ENCODE measurements around the gene NPAS2.

The NPAS2 gene

DNA sequence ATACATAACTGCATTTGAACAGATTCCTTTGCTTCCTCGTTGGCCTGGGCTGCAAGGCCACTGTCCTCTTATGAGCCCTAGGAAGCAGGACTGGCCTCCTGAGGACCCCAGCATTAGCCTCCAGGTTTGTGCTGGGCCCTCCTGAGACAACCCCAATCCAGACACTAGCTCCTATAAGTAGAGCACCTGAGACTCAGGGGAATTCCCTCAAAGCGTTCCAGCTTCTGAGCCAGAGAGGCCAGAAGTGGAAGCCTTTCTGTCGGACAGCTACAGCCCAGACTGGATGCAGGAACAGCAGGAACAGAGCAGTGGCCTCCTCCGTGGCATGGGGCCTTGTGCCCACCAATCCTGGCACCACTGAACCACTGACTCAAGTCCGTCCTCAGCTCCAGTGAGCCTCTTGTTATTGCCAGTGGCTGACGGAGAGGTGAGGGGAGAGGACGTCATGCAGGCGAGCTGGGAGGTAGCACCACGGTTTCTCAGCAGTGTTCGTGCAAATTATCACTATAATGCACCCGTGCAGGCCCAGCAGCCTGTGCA, 67.2 kb downstream of the NPAS2 start:
- no peak for DNase-seq

DNA sequence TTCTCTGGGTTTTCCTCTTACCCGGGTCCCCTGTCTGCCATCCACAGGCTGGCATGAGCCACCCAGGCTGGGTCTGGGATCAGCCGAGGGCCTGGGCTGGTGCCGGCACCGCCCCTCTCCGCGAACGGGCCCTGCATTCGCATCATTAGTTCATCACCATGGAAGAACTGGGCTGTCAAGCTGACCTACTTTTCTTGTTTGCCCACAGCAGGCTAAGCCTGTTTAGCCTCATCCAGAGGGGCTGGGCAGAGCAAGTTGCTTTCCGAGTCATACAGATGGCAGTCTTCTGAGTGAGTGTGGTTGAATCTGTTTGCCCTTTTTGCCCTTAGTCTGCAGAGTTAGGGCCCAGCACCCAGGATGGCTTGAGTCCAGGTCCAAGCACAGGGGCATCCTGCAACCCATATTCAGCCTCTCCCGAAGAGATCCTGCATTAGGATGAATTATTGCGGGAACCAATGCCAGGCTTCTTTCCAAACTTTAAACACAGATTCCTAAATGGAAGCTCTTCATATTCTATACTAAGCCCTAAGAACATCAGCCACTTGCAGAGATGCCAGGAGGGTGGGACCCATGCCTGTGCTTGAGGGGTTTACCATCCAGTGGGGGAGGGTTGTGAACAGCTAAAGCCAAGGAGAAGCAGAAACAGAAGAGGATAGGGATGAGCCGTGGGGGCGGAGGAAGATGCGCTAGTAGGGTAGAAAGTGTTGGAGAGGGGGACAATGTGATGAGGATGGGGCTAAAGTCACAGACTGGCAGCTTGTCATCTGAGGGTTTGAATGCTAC, 68.0 kb downstream of the NPAS2 start:
- no peak for DNase-seq

DNA sequence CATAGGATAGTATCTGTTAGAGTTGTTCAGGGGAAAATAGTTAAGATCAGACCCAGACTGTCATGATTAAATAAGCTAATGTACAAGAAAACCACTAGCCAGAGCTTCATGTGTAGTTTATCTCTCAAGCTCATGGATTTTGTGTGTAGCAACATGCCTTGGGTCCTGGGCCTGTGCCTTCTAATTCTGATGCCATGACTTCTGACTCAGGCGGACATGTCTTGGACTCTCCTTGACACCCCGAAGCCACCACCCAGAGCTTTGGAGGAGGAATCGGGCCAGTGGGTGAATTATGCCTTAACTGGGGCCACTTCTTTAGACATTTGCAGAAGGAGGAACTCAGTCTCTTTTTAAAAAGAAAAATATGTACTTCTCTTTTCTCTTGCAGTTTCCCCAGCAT, 68.7 kb downstream of the NPAS2 start:
- no peak for DNase-seq

DNA sequence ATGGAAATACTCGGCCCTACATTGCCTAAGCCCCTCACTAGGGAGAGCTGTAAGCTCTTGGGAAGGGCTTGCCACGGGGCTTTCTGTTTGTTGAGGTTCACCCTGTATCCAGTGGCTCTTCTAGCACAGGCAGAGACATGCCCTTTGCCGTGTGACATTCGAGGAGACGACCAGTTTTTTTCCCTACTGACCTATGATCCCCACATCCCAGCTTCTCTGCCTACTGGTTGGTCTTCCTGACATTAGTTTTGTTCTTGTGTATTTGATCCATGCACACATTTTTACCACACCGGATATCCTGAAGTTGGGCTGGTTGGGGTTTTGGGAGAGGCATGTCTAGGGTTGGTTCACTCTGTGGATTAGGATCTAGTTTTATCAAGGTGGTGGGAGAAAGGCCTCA, 69.3 kb downstream of the NPAS2 start:
- DNase-seq = no peak

DNA sequence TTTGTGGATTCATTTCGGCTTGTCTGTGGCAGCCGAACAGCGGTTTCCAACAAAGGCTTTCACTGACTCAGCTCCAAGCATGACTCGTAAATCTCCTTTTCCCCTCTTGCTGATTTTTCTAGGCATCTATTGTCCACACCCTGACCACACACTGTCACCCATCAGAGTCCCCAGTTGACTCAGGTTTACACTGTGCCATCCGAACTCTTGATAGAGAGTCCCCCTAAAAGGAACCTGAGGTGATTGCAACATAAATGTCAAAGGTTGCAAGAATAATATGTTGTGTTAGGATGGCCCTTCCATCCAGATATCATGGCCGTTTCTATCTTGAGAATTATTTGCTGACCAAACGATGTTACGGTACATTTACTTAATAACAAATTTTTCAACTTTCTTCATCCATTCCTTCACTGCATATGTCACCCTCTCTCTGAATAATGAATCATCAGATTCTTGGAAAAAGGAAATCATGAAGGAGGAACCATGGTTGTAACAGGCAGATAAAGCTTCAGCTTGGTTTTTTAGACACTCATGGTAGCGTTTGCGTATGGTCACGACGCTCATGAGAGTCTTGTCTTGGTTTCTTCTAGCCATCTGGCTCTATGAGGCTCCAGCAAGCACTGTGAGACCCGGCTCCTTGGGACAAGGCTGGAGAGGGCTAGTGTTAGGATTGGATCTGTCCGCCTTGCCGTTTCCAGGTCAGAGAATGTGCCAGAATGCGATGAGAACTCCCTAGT, 72.1 kb downstream of the NPAS2 start:
- no peak for DNase-seq

DNA sequence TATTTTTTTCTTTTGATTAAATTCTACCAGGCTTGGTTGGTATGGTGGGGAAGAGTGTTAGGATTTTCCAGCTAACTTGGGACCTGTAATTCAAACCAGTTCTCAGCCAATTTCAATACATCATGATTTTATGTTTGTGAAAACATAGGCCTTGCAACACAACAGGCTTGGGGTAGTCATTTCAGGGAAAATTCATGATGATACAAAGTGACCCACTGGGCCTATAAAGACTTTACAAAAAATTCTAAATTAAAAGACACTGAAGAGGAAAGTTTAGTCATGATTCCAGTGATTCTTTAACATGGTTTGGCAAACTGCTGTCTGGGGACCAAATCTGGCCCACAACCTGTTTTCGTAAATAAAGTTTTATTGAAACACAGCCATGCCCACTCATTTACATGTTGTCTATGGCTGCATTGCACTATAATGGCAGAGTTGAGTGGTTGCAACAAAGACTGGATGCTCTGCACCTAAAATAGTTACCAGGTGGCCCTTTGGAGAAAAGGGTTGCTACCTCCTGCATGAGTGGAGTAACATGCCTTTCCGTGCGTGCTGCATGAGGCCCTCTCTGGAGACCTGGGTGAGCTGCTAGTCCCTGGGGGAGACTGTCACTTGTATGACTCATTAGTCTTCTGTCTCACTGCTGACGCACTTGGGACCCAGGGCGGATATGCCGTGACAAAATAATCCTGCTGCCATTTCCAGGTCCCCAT, 73.6 kb downstream of the NPAS2 start:
- no peak for DNase-seq

DNA sequence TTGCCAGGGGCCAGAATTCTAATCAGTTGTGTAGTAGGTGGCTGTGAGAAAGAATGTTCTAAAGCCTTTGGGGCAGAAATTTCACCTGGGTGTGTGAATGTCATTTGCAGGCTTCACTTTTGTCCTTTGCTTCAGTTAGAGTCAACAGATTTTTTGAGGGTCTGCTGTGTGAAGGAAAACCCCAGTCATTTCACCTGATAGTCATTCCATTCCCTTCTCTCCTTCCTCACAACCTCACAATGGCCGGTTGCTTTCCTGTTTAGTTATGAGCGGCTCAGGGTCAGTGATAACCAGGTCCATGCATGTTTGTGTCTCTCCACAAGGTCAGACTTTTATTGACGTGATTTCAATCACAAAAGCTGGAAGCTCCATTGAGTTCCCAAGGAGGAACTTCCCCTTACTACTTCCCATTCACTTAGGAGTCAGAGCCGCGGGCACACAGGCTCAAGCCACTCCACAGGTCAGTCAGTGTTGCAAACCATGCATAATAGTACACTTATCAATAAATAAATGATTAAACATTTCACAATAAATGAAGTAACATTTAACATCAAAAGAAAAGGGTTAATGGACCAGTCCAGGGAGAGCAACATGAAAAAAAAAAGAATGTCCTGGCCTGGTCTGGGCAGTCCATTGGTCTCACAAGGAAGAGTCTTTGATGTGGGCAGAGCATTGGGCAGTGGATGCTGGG, 74.3 kb downstream of the NPAS2 start:
- no peak for DNase-seq

DNA sequence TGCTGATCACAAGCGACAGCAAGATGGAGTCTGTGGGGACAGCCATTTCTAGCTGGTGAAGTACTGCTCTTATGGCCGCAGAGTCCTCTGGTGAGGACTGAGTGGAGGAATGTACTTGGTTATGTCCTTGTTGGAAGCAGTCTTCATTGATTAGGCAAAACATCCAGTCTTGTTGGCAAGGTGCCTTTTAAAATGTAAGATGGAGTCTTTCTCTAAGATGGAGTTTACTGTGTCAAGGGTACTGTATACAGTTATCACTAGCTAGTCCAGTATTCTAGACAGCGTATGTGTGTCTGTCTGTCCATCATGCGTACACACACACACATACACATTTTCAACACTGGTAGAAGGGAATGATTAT, 74.8 kb downstream of the NPAS2 start:
- no peak for DNase-seq

DNA sequence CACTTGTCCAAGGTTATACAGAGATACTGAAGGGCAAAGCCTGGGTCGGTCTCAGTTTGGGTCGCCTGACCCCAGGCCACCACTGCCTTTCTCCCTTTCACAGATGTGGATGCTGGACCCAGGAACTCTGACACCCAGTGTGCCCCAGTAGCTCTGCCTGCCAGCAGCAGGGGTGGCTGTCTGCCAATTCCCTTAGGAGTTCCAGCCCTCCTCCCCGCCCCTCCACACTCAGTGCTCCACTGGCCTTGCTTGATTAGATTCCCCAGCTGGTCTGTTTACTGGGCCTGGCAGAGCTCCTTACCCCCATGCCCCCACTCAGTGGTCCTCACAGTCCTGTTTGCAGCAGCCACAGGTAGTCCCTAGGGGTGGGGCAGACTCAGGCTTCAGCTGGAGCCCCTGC, 75.5 kb downstream of the NPAS2 start:
- no peak for DNase-seq

DNA sequence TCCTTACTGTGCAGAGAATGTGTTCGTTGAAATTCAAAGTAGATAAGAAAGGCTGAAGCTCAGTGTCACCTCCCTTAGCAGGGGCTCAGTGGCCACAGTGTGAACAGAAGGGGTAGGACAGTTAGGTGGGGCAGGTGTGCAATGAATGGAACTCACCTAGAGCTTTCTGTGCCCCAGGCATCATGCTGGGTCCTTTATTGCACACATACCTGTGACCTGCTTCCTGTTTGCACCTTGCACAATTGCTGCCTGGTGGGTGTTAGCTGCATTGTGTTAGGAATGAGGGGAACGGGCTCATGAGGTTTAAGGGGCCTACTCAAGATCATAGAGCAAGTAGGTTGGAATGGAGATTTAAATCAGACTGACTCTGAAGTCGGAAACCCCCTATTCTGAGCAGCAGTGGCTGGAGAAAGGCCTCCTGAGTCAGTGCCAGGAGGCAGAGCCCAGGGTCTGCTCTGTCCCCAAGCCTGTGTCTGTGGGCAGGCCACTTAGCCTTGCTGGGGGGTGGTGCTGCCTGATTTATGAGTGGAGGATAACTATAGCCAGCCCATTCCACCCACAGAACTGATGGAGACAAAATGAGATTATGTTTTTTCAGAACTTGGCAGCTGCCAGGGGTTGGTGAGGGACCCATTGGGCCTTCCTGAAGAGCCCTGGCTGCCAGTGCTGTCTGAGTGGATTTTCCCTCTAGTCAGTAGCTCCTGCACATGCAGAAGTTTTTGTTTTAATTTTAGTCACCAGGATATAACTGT, 76.2 kb downstream of the NPAS2 start:
- no peak for DNase-seq

DNA sequence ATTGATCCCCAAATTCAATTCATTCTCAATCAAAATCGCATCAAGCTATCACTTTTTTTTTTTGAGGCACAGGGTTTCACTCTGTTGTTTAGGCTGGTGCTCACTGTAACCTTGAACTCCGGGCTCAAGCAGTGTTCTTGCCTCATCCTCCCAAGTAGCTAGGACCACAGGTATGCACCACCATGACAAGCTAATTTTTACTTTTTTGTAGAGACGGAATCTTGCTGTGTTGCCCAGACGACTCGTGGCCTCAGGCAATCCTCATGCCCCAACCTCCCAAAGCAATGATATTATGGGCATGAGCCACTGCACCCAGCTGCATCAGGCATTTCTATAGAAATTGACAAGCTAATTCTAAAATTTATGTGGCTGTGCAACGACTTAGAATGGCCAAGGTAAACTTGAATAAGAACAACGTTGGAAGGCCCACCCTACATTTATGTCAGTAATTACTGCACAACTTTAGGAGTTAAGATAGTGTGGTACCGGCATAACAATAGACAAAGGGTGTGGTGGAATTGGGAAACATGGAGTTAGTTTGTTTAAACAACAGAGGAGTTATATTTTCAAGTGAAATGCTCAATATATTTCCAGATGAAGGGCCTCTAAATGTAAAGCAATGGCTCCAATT, 78.2 kb downstream of the NPAS2 start:
- DNase-seq = no peak

DNA sequence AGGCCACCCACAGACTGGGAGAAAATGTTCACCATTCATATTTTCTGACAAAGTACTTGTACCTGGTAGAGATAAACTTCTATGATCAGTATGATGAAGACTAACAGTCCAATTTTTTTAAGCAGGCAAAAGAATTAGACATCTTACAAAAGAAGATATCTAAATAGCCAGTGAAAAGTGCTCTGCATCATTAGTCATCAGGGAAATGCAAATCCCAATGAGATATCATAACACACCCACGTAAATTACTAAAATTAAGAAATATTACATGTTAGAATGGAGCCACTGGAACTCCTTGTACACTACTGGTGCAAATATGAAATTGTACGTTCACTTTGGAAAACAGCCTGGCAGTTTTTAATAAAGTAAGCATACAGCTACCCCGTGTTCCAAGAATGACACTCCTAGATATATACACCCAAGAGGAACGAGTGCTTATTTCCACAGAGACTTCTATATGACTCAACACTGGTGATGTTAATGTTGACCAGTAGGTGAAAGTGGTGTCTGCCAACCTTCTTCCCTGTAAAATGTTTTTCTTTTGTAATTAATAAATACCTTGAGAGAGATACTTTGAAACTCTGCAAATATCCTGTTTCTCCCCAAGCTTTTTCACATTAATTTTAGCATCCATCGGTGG, 80.3 kb downstream of the NPAS2 start:
- DNase-seq = no peak

DNA sequence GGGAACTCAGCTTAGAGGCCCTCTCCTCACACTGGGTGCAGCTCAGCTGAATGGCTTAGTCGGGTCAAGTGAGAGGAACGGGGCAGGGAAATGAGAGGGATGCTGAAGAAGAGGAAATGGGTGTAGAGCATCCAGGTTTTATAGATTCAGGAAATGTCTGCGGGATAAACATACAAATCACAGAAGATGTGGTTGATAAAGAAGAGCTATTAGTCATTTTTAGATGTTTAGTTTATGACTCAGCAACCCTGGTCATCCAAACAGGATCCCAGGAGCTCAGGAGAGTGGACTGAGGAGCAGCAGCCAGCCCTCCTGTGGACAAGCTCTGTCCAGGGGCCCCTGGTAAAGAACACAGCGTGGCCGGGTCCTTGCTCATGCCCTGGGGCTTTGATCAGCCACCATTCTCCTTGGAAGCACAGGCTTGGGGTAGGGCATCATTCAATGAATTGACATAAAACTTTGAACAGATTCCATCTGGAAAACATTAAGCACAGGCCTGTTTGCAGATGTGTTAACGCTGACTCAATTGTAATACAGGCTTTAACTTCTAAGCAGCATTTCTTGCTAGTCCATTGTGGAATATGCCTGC, 83.0 kb downstream of the NPAS2 start:
- no peak for DNase-seq

DNA sequence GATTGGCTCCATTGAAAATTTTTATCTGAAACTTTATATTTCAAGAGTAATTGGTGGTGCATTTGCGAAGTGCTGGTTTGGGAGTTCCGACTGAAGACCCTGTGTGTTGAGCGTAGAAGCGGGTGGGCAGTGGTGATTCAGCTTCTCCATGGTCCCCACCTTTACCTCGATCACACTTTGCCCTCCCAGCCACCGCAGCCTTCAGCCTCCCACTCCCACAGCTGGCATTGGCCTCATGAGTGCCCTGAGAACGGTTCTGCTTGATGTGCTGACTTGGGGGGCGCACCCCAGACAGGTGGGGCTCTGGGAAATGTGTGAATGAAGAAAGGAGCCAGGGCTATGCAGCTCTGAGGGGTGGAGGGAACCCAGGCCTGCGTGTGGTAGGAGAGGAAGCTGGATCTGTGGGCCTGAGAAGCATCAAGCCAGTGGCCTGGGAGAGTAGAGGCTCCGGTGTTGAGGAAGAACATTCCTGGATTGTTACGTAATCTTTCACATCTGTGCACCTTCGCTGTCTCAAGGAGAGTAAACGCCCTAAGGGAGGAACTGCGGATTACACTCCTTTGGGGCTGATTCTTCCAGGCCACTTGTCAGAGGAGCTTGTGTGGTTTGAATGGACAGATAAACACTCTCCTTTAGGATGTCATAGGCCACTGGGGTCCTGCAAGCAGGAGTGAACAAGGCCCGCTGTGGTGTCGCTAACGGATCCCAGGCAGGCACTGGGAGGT, 83.8 kb downstream of the NPAS2 start:
- DNase-seq = no peak

DNA sequence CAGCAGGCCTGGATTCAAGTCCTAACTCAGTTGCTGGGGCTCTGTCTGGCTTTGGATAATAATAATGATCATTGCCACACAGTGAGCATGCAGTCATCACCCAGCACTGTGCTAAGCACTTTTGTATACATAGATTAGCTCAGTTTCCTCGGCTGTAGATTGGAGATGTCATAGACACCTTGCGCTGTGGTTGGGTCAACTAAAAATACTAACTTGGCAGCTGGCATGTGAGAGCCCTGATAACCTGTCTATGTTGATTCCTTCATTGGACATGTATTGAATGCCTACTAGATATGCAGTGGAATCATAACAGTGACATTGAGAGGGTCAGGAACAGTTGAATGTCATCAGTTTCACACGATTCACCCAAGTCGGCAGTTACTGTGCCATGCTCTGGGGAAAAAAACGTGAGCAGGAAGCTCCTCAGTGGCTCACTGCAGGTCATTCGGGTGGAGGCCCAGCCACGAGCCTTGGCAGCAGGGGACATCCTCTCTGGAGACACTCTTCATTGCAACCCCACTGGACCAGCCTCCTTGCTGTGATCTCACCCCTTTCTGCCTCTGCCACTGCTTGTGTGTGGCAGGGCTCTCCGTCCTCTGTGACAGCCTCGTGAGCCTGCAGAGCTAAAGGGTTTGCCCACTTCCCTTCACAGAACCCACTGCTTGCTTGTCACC, 85.3 kb downstream of the NPAS2 start:
- DNase-seq = no peak

DNA sequence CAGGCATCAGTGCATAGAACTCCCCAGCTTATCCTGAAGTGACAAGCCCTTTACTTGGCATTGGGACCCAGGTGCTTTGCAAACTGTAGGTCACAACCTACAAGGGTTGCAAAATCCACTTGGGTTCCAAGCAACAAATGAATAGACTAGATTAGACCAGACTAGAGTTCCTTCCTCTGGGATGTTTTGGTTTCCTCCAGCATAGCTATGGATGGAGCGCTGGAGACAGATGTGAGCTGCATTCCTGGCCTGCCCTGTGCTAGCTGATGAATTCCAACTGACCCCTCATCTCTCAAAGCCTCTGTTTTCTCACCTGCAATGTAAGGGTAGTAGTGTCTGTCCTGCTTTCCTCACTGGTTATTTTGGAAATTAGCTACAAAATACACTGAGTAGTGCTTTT, 86.2 kb downstream of the NPAS2 start:
- no peak for DNase-seq

DNA sequence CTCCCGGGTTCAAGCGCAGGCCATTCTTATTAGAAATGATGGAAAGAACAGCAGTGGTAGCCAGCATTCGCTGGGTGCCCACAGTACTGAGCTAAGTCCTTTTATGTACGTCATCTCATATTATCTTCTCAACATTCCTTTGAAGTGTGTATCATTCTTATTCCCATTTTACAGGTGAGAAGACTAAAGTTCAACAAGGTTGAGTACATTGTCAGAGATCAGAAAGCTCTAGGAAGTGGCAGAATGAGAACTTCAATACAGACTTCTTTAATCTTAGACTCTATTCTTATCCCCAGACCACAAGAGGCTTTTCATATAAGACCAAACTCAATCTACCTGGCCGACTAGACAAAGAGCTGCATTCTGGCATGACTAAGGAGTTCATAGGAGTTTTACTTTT, 86.7 kb downstream of the NPAS2 start:
- DNase-seq = no peak

DNA sequence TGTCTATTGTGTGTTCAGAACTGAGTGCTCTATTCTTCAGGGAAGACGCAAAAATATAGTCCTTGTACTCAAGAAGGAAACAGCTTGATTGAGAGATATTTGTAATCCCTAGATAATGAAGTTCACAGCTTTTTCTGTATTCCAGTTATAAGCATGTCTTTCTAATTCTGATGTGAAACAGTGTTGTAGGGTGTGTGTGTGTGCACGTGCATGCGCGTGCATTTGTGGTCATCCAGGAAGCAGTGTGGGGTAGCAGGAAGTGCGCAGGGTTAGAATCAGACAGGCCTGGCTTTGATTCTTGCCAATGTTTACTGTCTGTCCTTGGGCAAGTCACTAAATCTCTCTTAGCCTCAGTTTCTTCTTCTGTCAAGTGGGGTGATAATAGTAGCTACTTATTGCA, 87.9 kb downstream of the NPAS2 start:
- DNase-seq = peak in 1 of 5 experiments; percentile 41

DNA sequence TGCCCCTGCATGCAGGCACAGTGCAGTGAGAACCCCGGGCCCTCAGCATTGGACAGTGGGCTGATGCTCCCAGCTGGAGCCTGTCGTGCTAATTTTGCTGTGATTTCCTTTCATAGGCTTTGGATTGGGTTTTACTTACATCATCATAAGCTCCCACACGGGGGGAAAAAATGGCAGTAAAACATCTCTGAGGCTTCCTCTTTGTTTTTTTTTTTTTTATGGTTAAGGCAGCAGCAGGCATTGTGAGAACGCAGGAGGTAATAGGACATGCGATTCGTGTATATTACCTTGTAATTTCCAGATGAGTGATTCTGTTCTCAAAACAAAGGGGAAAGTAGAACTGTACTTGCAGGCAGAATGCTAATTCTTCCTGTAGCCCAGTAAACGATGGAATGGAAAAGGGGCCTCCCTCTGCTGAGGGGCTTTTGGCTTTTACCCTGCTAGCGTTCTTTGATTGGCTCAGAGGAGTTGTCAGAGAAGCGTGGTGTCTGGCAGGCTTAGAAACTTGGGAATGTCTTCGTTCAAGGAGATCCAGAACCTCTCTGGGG, 89.7 kb downstream of the NPAS2 start:
- no peak for DNase-seq

Data from T-helper 2 cell (primary cell).